Breast epithelium (tissue), 4 donors: ENCODE measurements around the gene HOXD3. TPM values are rescaled to one million over a fixed set of nuclear protein-coding genes. Genes with fewer than 3 reads are reported as not detected.

ENCODE experiments used
- DNase-seq, 2 donors: peaks; one replicate each; pipeline ENCODE4 v3.0.0-alpha.2; 2019; ENCODE audit warnings: low spot score in 2 of 2
- H3K27ac ChIP-seq, 2 donors: fragments of 200-600 bp; sonication (generic) in 1 of 2; one replicate each; pipeline ENCODE4 v1.5.1; 2016 to 2019; ENCODE audit warnings: mild to moderate bottlenecking in 1 of 2
- H3K27me3 ChIP-seq, 2 donors: fragments of 200-600 bp; sonication (generic) in 1 of 2; one replicate each; pipeline versions ENCODE4 v1.5.1 to v1.6.0; 2017 to 2019; ENCODE audit warnings: control low read depth in 1 of 2, mild to moderate bottlenecking in 1 of 2
- H3K36me3 ChIP-seq: fragments of 200-600 bp; one replicate; pipeline ENCODE4 v1.5.1; 2019
- H3K4me1 ChIP-seq, 2 donors: fragments of 200-600 bp; sonication (generic); one replicate each; pipeline ENCODE4 v1.5.1; 2016 to 2019; ENCODE audit warnings: control low read depth in 1 of 2
- H3K4me3 ChIP-seq, 3 donors: fragments of 200-600 bp; sonication (generic); 1 replicate in 2 of 3; 2 replicates in 1 of 3; pipeline ENCODE4 v1.5.1; 2016 to 2019; ENCODE audit warnings: mild to moderate bottlenecking in 3 of 3, moderate library complexity in 2 of 3
- H3K9me3 ChIP-seq, 2 donors: fragments of 200-600 bp; sonication (generic) in 1 of 2; one replicate each; pipeline ENCODE4 v1.5.1; 2016 to 2019; ENCODE audit warnings: control low read depth in 1 of 2
- POLR2A ChIP-seq: fragments of 450-650 bp; IDR thresholded peaks from one replicate; pipeline ENCODE4 v1.6.1; 2016; ENCODE audit warnings: antibody characterized with exemption, mild to moderate bottlenecking, moderate library complexity
- POLR2AphosphoS5 ChIP-seq, 3 donors: sonication (generic); formaldehyde crosslinking; IDR thresholded peaks; one replicate each; pipeline ENCODE4 v1.6.1; 2017; ENCODE audit warnings: antibody characterized with exemption in 3 of 3
- intact Hi-C: fragments of 100-400 bp; cut with DNase I; formaldehyde crosslinking; loops from one replicate; pipeline ENCODE4 v1.15.1; 2023; ENCODE audit warnings: low total_unique reads
- total RNA-seq, 3 donors: library from RNA; depleted of rRNA; stranded (reverse); fragments of >200 nt; gene quantifications; one replicate each; pipeline ENCODE4 v1.1.0, GENCODE V29; 2016
- TF ChIP-seq, protein P1 (sequence below), 3 donors: fragments of 450-650 bp; IDR thresholded peaks; one replicate each; pipeline ENCODE4 v1.5.1; 2016 to 2017; ENCODE audit warnings: antibody characterized with exemption in 3 of 3, mild to moderate bottlenecking in 3 of 3, moderate library complexity in 3 of 3

HOXD3 gene
- total RNA-seq, 3 donors from 2014 or later: 4.2 to 14.4 (median 4.8) TPM

GRCh38 chr2:176138923-176139660 is 18.0 kb upstream of the HOXD3 start:
- H3K9me3 ChIP-seq: no peaks in the 10 kb centered on the region
- TF ChIP-seq, protein P1, sequence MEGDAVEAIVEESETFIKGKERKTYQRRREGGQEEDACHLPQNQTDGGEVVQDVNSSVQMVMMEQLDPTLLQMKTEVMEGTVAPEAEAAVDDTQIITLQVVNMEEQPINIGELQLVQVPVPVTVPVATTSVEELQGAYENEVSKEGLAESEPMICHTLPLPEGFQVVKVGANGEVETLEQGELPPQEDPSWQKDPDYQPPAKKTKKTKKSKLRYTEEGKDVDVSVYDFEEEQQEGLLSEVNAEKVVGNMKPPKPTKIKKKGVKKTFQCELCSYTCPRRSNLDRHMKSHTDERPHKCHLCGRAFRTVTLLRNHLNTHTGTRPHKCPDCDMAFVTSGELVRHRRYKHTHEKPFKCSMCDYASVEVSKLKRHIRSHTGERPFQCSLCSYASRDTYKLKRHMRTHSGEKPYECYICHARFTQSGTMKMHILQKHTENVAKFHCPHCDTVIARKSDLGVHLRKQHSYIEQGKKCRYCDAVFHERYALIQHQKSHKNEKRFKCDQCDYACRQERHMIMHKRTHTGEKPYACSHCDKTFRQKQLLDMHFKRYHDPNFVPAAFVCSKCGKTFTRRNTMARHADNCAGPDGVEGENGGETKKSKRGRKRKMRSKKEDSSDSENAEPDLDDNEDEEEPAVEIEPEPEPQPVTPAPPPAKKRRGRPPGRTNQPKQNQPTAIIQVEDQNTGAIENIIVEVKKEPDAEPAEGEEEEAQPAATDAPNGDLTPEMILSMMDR (IDR thresholded peaks at IDR 0.05): no peak
- TF ChIP-seq POLR2A (no peak), POLR2AphosphoS5 (IDR thresholded peaks at IDR 0.05) (no peak)
- intact Hi-C loops: loop anchor here (5.0 to 10.0 kb wide), 2 partner anchors 498 to 1006 kb away; no protein-coding TSS in a partner anchor
- DNase-seq: no peak
- peaks cover 0 to 83% of the 10 kb centered on the region in 2 donors for H3K27me3 ChIP-seq
- H3K27ac ChIP-seq: peak overlapping the region; percentile 62 to 97
- H3K4me3 ChIP-seq: peak overlapping the region; percentile 52 to 82 (median 71)
- H3K36me3 ChIP-seq: no peaks in the 10 kb centered on the region
- peaks cover 0 to 8% of the 10 kb centered on the region in 2 donors for H3K4me1 ChIP-seq

- no peaks in the 10 kb centered on the region for H3K36me3 ChIP-seq
- intact Hi-C loops: loop anchor here (5.0 to 10.0 kb wide), 2 partner anchors 497 to 1005 kb away; no protein-coding TSS in a partner anchor
- peak overlapping the region; percentile 52 to 82 (median 71) for H3K4me3 ChIP-seq
- peaks cover 0 to 8% of the 10 kb centered on the region in 2 donors for H3K4me1 ChIP-seq
- no peak for DNase-seq
- peak in 1 of 3 donors; percentile 9 for TF ChIP-seq POLR2AphosphoS5 (IDR thresholded peaks at IDR 0.05)
- no peak for TF ChIP-seq POLR2A
- peaks cover 0 to 77% of the 10 kb centered on the region in 2 donors for H3K27me3 ChIP-seq
- H3K27ac ChIP-seq: peak overlapping the region; percentile 62 to 97
- H3K9me3 ChIP-seq: no peaks in the 10 kb centered on the region
Measured at GRCh38 chr2:176139661-176140512, 17.2 kb upstream of the HOXD3 start.

DNA sequence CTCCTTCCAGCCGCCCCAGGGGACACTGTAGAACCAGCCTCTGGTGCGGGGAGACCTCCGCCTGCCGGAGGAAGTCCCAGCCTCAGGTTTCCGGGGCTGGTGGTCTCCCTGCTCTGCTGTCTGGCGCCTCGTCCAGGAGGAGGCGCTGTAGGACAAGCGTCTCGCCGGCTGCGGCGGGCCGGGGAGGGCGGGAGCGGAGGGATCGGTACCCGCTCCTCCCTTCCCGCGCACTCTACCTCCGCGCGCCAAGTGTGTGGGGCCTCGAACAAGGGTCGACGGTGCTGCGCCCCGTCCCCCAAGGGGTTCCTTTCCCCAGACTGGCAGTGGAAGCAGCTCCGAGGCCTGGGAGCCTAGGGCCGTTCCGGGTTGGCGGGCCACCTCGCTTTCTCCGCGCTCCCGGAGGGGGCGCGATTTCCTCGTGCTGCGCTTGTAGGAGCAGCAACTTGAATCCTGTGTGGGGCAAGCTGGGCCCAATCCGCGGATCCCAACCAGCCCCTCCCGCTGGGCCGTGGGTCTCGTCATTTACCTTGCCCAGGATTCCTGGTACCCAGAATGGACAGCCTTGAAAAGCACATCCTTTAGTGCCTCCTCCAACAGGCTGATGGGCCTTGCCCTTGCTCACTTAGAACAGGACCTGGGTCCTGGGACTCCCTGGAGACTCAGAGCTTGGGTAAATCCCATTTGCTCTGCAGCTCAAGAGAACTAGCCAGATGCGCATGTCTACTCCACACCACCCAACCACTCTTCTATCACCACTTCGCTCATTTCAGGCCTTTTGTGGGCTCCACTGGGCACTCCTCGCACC is 16.4 kb upstream of the HOXD3 start:
- no peak for DNase-seq
- peak overlapping the region; percentile 52 to 82 (median 71) for H3K4me3 ChIP-seq
- H3K36me3 ChIP-seq: no peaks in the 10 kb centered on the region
- TF ChIP-seq, protein P1 (IDR thresholded peaks at IDR 0.05): peak; percentile 42 to 97 (median 82)
- TF ChIP-seq POLR2A (no peak), POLR2AphosphoS5 (IDR thresholded peaks at IDR 0.05) (peak in 2 of 3 donors; percentile 46 to 68)
- intact Hi-C loops: no loop called here
- peaks cover 0 to 8% of the 10 kb centered on the region in 2 donors for H3K4me1 ChIP-seq
- H3K27me3 ChIP-seq: peaks cover 0 to 82% of the 10 kb centered on the region in 2 donors
- H3K9me3 ChIP-seq: no peaks in the 10 kb centered on the region
- peak overlapping the region; percentile 62 to 97 for H3K27ac ChIP-seq

DNA sequence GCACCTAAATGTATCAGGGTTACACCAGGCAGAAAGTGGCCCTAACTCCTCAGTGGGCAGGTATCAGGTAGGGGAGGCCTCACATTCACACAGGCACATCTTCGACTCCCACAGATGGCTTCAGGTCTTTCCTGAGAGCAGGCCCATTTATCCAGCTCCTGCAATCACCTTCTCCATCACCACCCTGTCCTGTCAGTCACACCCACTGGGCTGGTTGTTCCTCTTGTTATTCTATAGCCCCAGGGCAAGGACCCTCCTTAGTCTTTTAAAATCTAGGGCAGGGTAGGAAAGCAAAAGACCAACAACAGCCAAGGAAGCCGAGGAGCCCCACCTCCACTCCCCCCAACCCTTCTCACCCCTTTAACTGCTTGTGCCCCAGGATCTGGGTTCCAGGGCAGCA is 14.8 kb upstream of the HOXD3 start:
- TF ChIP-seq POLR2A (no peak), POLR2AphosphoS5 (IDR thresholded peaks at IDR 0.05) (no peak)
- TF ChIP-seq, protein P1 (IDR thresholded peaks at IDR 0.05): no peak
- intact Hi-C loops: no loop called here
- H3K4me1 ChIP-seq: peaks cover 0 to 8% of the 10 kb centered on the region in 2 donors
- H3K4me3 ChIP-seq: no peak overlapping the region
- no peak for DNase-seq
- H3K36me3 ChIP-seq: no peaks in the 10 kb centered on the region
- H3K27me3 ChIP-seq: peaks cover 0 to 82% of the 10 kb centered on the region in 2 donors
- H3K27ac ChIP-seq: no peak overlapping the region
- H3K9me3 ChIP-seq: no peaks in the 10 kb centered on the region
